ENCODE measurements around the gene ATG4D. TPM values are rescaled to one million over a fixed set of nuclear protein-coding genes. Genes with fewer than 3 reads are reported as not detected.

Gene ATG4D
- polyA plus RNA-seq, 1 of the 3 experiments (the other 2 are of a cell fraction) = 22.6 TPM

DNA sequence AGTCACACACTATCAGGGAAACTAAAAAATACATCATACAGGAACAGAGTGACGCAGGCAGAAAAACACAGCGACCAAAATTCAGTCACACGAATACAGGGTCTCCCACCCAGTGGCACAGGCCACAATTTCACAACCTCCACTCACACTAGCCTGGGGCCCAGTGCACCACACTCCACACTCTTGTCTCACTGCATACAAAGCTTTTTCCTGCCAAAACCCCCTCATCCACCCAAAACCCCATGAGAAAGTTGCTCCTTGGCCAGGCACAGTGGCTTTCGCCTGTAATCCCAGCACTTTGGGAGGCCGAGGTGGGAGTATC, 27.7 kb upstream of the ATG4D start:
- POLR2A ChIA-PET = no interaction called here
- Histone ChIP-seq H3K4me3 (ENCODE audit: low read depth in 2 of 2, low read length in 1 of 2) (no peak overlapping the region), H3K79me2 (ENCODE audit: insufficient read depth) (no peaks in the 10 kb centered on the region), H3K27me3 (ENCODE audit: insufficient read depth) (peaks cover 13% of the 10 kb centered on the region; the same call in 1 of the 2 replicates), H3K36me3 (replicated peaks in 1 of 2; ENCODE audit: control insufficient read depth in 1 of 2, insufficient read depth in 2 of 2, low read length in 1 of 2) (no peaks in the 10 kb centered on the region), H3K4me1 (ENCODE audit: control insufficient read depth in 1 of 2, insufficient read depth in 2 of 2, low read depth in 1 of 2, low read length in 1 of 2) (no peaks in the 10 kb centered on the region; a peak in 1 of 4 replicates), H3K9me2 (no peaks in the 10 kb centered on the region), H3K9ac (no peak overlapping the region), H4K20me1 (ENCODE audit: insufficient read depth) (no peaks in the 10 kb centered on the region), H3F3A (replicated peaks; ENCODE audit: insufficient read depth) (no peaks in the 10 kb centered on the region), H3K4me2 (no peak overlapping the region), H2AFZ (ENCODE audit: low read depth) (no peak overlapping the region), H3K27ac (ENCODE audit: low read depth in 2 of 2, low read length in 1 of 2) (no peak overlapping the region), H3K9me3 (no peaks in the 10 kb centered on the region)
- CTCF ChIA-PET = interaction anchor here (1.2 to 2.0 kb wide), 2 partner anchors 10 to 37 kb away, joined by 4 to 9 read pairs; no protein-coding TSS in a partner anchor
- DNase-seq = no peak
- WGBS (ENCODE audit: low lambda C conversion rate) = 88% methylated on average over 5 of the region's 5 CpGs
- TF ChIP-seq TEAD4 (IDR thresholded peaks at IDR 0.05; ENCODE audit: borderline replicate concordance, insufficient read depth) (no peak), GATA2 (CRISPR knock-in tag; IDR thresholded peaks at IDR 0.05) (no peak), RXRA (IDR thresholded peaks at IDR 0.05; ENCODE audit: borderline replicate concordance, low read depth) (no peak), POLR2AphosphoS5 (IDR thresholded peaks at IDR 0.05; ENCODE audit: low read depth, low read length) (no peak)

DNA sequence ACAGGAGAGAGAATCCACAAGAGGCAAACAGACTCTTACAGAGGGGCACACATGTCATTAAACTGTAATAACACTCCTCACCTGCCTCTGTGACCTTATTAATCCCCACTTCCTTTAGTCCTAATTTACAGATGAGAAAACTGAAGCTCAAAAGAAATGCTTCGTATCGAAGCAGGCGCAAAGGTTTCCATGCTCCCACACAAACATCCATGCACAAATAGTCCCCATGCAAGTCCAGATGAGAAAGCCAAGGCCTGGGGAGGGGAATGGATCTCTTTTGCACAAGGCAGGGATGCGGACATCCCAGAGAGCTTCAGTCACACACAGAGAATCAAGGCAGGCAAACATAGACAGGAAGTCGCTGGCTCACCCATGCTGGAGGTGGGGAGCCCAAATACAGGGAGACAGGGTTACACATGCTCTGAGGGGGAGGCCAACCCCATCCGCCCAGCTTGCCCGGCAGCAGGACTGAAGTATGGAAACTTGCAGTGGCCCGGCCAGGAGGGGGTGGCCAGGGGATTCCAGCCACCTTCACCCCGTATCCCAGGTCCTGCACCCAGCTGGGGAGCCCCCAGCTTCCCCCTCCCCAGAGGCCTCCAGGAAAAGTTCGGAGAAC, 26.9 kb upstream of the ATG4D start:
- H3K4me3 ChIP-seq (ENCODE audit: low read depth in 2 of 2, low read length in 1 of 2) = peak overlapping the region; percentile 38 to 58
- TF ChIP-seq GATA2 (CRISPR knock-in tag; IDR thresholded peaks at IDR 0.05) (no peak), RFX5 (IDR thresholded peaks at IDR 0.05; ENCODE audit: low read length) (no peak), EZH2phosphoT487 (IDR thresholded peaks at IDR 0.05; ENCODE audit: borderline replicate concordance, low read depth) (no peak), YY1 (IDR thresholded peaks at IDR 0.05; ENCODE audit: low read depth) (no peak), MXI1 (IDR thresholded peaks at IDR 0.05; ENCODE audit: low read depth, low read length) (no peak), MEF2A (IDR thresholded peaks at IDR 0.05; ENCODE audit: borderline replicate concordance, low read depth) (no peak), SIN3A (IDR thresholded peaks at IDR 0.05; ENCODE audit: borderline replicate concordance, low read depth, low read length) (no peak), FOSL2 (IDR thresholded peaks at IDR 0.05; ENCODE audit: borderline replicate concordance, low read depth) (no peak)
- TF ChIP-seq, protein P1, sequence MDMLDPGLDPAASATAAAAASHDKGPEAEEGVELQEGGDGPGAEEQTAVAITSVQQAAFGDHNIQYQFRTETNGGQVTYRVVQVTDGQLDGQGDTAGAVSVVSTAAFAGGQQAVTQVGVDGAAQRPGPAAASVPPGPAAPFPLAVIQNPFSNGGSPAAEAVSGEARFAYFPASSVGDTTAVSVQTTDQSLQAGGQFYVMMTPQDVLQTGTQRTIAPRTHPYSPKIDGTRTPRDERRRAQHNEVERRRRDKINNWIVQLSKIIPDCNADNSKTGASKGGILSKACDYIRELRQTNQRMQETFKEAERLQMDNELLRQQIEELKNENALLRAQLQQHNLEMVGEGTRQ (IDR thresholded peaks at IDR 0.05; ENCODE audit: borderline replicate concordance, low read depth, low read length) = no peak
- TF ChIP-seq, protein P2, sequence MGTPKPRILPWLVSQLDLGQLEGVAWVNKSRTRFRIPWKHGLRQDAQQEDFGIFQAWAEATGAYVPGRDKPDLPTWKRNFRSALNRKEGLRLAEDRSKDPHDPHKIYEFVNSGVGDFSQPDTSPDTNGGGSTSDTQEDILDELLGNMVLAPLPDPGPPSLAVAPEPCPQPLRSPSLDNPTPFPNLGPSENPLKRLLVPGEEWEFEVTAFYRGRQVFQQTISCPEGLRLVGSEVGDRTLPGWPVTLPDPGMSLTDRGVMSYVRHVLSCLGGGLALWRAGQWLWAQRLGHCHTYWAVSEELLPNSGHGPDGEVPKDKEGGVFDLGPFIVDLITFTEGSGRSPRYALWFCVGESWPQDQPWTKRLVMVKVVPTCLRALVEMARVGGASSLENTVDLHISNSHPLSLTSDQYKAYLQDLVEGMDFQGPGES (IDR thresholded peaks at IDR 0.05; ENCODE audit: low read depth, low read length) = no peak
- TF ChIP-seq, protein P3, sequence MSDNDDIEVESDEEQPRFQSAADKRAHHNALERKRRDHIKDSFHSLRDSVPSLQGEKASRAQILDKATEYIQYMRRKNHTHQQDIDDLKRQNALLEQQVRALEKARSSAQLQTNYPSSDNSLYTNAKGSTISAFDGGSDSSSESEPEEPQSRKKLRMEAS (IDR thresholded peaks at IDR 0.05; ENCODE audit: low read depth) = no peak
- no peak overlapping the region for H3K27ac ChIP-seq (ENCODE audit: low read depth in 2 of 2, low read length in 1 of 2)
- H3K36me3 ChIP-seq (replicated peaks in 1 of 2; ENCODE audit: control insufficient read depth in 1 of 2, insufficient read depth in 2 of 2, low read length in 1 of 2) = no peaks in the 10 kb centered on the region
- 53% methylated on average over 5 of the region's 10 CpGs for WGBS (ENCODE audit: low lambda C conversion rate)
- H3K9me2 ChIP-seq = no peaks in the 10 kb centered on the region
- ChIA-PET POLR2A (interaction anchor here (0.6 to 1.4 kb wide), 2 partner anchors 19 to 35 kb away, joined by 3 read pairs; no protein-coding TSS in a partner anchor), CTCF (interaction anchor here (0.9 to 2.0 kb wide), 7 partner anchors 11 to 201 kb away, joined by 3 to 9 read pairs (median 3); partner anchors contain the start of gene DNM2)
- H3K4me1 ChIP-seq (ENCODE audit: control insufficient read depth in 1 of 2, insufficient read depth in 2 of 2, low read depth in 1 of 2, low read length in 1 of 2) = no peaks in the 10 kb centered on the region; a peak in 1 of 4 replicates
- peak overlapping the region; percentile 79 for H3K4me2 ChIP-seq
- H3K27me3 ChIP-seq (ENCODE audit: insufficient read depth) = peaks cover 13% of the 10 kb centered on the region; the same call in 1 of the 2 replicates
- H2AFZ ChIP-seq (ENCODE audit: low read depth) = peak overlapping the region; percentile 78
- no peaks in the 10 kb centered on the region for H3F3A ChIP-seq (replicated peaks; ENCODE audit: insufficient read depth)
- no peaks in the 10 kb centered on the region for H3K9me3 ChIP-seq
- H3K79me2 ChIP-seq (ENCODE audit: insufficient read depth) = no peaks in the 10 kb centered on the region
- DNase-seq = no peak
- H3K9ac ChIP-seq = no peak overlapping the region
- no peaks in the 10 kb centered on the region for H4K20me1 ChIP-seq (ENCODE audit: insufficient read depth)

Measured in SK-N-SH (cell line).